ENCODE measurements around the gene IL3. TPM values are rescaled to one million over a fixed set of nuclear protein-coding genes. Genes with fewer than 3 reads are reported as not detected.

Gene IL3
- total RNA-seq, 1 donor from 2014 or later: 67.7 TPM

- peaks cover 33% of the 10 kb centered on the region for H3K27me3 Mint-ChIP-seq
- intact Hi-C loops (cut with micrococcal nuclease): loop anchor here (1.0 to 5.0 kb wide), 7 partner anchors 44 to 748 kb away; partner anchors contain the start of genes RAPGEF6 and SLC22A4
- no peaks in the 10 kb centered on the region for H3K9me3 Mint-ChIP-seq
- peaks cover 45% of the 10 kb centered on the region for H3K4me1 Mint-ChIP-seq
- H3K27ac Mint-ChIP-seq: peak overlapping the region; percentile 87
- H3K4me3 Mint-ChIP-seq: peak overlapping the region; percentile 49
- no peak for DNase-seq
- peaks cover 1% of the 10 kb centered on the region for H3K36me3 Mint-ChIP-seq (ENCODE audit: low read depth)
These were observed 39.7 kb upstream of the IL3 start for GRCh38 chr5:132020568-132021339.

GRCh38 chr5:132021654-132022053 lies 38.8 kb upstream of the IL3 start:
- no peak overlapping the region for H3K27ac Mint-ChIP-seq
- H3K36me3 Mint-ChIP-seq (ENCODE audit: low read depth): peaks cover 1% of the 10 kb centered on the region
- no peak for DNase-seq
- intact Hi-C loops (cut with micrococcal nuclease): loop anchor here (2.0 to 5.0 kb wide), 5 partner anchors 43 to 749 kb away; partner anchors contain the start of gene RAPGEF6
- H3K9me3 Mint-ChIP-seq: no peaks in the 10 kb centered on the region
- peaks cover 24% of the 10 kb centered on the region for H3K27me3 Mint-ChIP-seq
- H3K4me3 Mint-ChIP-seq: no peak overlapping the region
- H3K4me1 Mint-ChIP-seq: peaks cover 38% of the 10 kb centered on the region

- Mint-ChIP-seq H3K4me3 (peak overlapping the region; percentile 50), H3K27me3 (peaks cover 15% of the 10 kb centered on the region), H3K27ac (peak overlapping the region; percentile 82), H3K4me1 (peaks cover 29% of the 10 kb centered on the region), H3K9me3 (no peaks in the 10 kb centered on the region), H3K36me3 (ENCODE audit: low read depth) (peaks cover 1% of the 10 kb centered on the region)
- DNase-seq: peak; percentile 60
- intact Hi-C loops (cut with micrococcal nuclease): loop anchor here (5.0 kb wide), 2 partner anchors 615 to 750 kb away; no protein-coding TSS in a partner anchor
These were observed 37.7 kb upstream of the IL3 start for GRCh38 chr5:132022737-132023136.

- H3K27me3 Mint-ChIP-seq: peaks cover 13% of the 10 kb centered on the region
These were observed 37.0 kb upstream of the IL3 start for GRCh38 chr5:132023258-132024116.

GRCh38 chr5:132024117-132024435 lies 36.4 kb upstream of the IL3 start:
- H3K27ac Mint-ChIP-seq: no peak overlapping the region
- intact Hi-C loops (cut with micrococcal nuclease): loop anchor here (5.0 kb wide), 2 partner anchors 613 to 752 kb away; no protein-coding TSS in a partner anchor
- H3K4me1 Mint-ChIP-seq: peaks cover 25% of the 10 kb centered on the region
- H3K27me3 Mint-ChIP-seq: peaks cover 13% of the 10 kb centered on the region
- H3K36me3 Mint-ChIP-seq (ENCODE audit: low read depth): peaks cover 1% of the 10 kb centered on the region
- peak; percentile 53 for DNase-seq
- no peak overlapping the region for H3K4me3 Mint-ChIP-seq
- no peaks in the 10 kb centered on the region for H3K9me3 Mint-ChIP-seq

More at GRCh38 chr5:132023258-132024116, 37.0 kb upstream of the IL3 start:
- intact Hi-C loops (cut with micrococcal nuclease): loop anchor here (5.0 kb wide), 2 partner anchors 614 to 751 kb away; no protein-coding TSS in a partner anchor
- H3K4me3 Mint-ChIP-seq: peak overlapping the region; percentile 50
- H3K4me1 Mint-ChIP-seq: peaks cover 29% of the 10 kb centered on the region
- no peaks in the 10 kb centered on the region for H3K9me3 Mint-ChIP-seq
- H3K36me3 Mint-ChIP-seq (ENCODE audit: low read depth): peaks cover 1% of the 10 kb centered on the region
- H3K27ac Mint-ChIP-seq: peak overlapping the region; percentile 82
- DNase-seq: peak; percentile 57

- H3K27me3 Mint-ChIP-seq: peaks cover 19% of the 10 kb centered on the region
- H3K9me3 Mint-ChIP-seq: peaks cover 5% of the 10 kb centered on the region
- peaks cover 20% of the 10 kb centered on the region for H3K4me1 Mint-ChIP-seq
- no peak overlapping the region for H3K27ac Mint-ChIP-seq
- DNase-seq: peak; percentile 59
- peaks cover 1% of the 10 kb centered on the region for H3K36me3 Mint-ChIP-seq (ENCODE audit: low read depth)
- intact Hi-C loops (cut with micrococcal nuclease): loop anchor here (5.0 kb wide), 2 partner anchors 612 to 753 kb away; no protein-coding TSS in a partner anchor
- no peak overlapping the region for H3K4me3 Mint-ChIP-seq
These were observed 35.6 kb upstream of the IL3 start for GRCh38 chr5:132024789-132025402.

- peaks cover 24% of the 10 kb centered on the region for H3K27me3 Mint-ChIP-seq
- peaks cover 14% of the 10 kb centered on the region for H3K4me1 Mint-ChIP-seq
- no peak overlapping the region for H3K27ac Mint-ChIP-seq
- DNase-seq: peak; percentile 60
- peaks cover 11% of the 10 kb centered on the region for H3K9me3 Mint-ChIP-seq
- no peak overlapping the region for H3K4me3 Mint-ChIP-seq
- intact Hi-C loops (cut with micrococcal nuclease): no loop called here
- peaks cover 2% of the 10 kb centered on the region for H3K36me3 Mint-ChIP-seq (ENCODE audit: low read depth)
These were observed 35.0 kb upstream of the IL3 start for GRCh38 chr5:132025403-132025971.

- peak overlapping the region; percentile 41 for H3K4me3 Mint-ChIP-seq
- intact Hi-C loops (cut with micrococcal nuclease): no loop called here
- peaks cover 3% of the 10 kb centered on the region for H3K36me3 Mint-ChIP-seq (ENCODE audit: low read depth)
- H3K9me3 Mint-ChIP-seq: peaks cover 12% of the 10 kb centered on the region
- no peak overlapping the region for H3K27ac Mint-ChIP-seq
- H3K4me1 Mint-ChIP-seq: peaks cover 6% of the 10 kb centered on the region
- H3K27me3 Mint-ChIP-seq: peaks cover 25% of the 10 kb centered on the region
- DNase-seq: peak; percentile 84
These were observed 33.9 kb upstream of the IL3 start for GRCh38 chr5:132026516-132027008.

GRCh38 chr5:132027027-132027426 lies 33.4 kb upstream of the IL3 start:
- intact Hi-C loops (cut with micrococcal nuclease): no loop called here
- H3K36me3 Mint-ChIP-seq (ENCODE audit: low read depth): peaks cover 3% of the 10 kb centered on the region
- peak; percentile 67 for DNase-seq
- peaks cover 29% of the 10 kb centered on the region for H3K27me3 Mint-ChIP-seq
- peaks cover 12% of the 10 kb centered on the region for H3K9me3 Mint-ChIP-seq
- H3K27ac Mint-ChIP-seq: no peak overlapping the region
- peaks cover 7% of the 10 kb centered on the region for H3K4me1 Mint-ChIP-seq
- H3K4me3 Mint-ChIP-seq: peak overlapping the region; percentile 41

- no peak overlapping the region for H3K27ac Mint-ChIP-seq
- peaks cover 21% of the 10 kb centered on the region for H3K9me3 Mint-ChIP-seq
- H3K36me3 Mint-ChIP-seq (ENCODE audit: low read depth): peaks cover 5% of the 10 kb centered on the region
- H3K4me3 Mint-ChIP-seq: no peak overlapping the region
- no peak for DNase-seq
- H3K27me3 Mint-ChIP-seq: peaks cover 41% of the 10 kb centered on the region
- intact Hi-C loops (cut with micrococcal nuclease): no loop called here
- H3K4me1 Mint-ChIP-seq: peaks cover 9% of the 10 kb centered on the region
These were observed 30.7 kb upstream of the IL3 start for GRCh38 chr5:132029609-132030330.

GRCh38 chr5:132030610-132031009 lies 29.8 kb upstream of the IL3 start:
- DNase-seq: no peak
- Mint-ChIP-seq H3K36me3 (ENCODE audit: low read depth) (peaks cover 5% of the 10 kb centered on the region), H3K4me1 (peaks cover 9% of the 10 kb centered on the region), H3K27me3 (peaks cover 43% of the 10 kb centered on the region), H3K27ac (no peak overlapping the region), H3K4me3 (no peak overlapping the region), H3K9me3 (peaks cover 21% of the 10 kb centered on the region)
- intact Hi-C loops (cut with micrococcal nuclease): no loop called here

GRCh38 chr5:132032196-132032595 lies 28.3 kb upstream of the IL3 start:
- H3K27me3 Mint-ChIP-seq: peaks cover 51% of the 10 kb centered on the region
- H3K9me3 Mint-ChIP-seq: peaks cover 21% of the 10 kb centered on the region
- H3K4me1 Mint-ChIP-seq: peaks cover 10% of the 10 kb centered on the region

More at GRCh38 chr5:132032196-132032595, 28.3 kb upstream of the IL3 start:
- Mint-ChIP-seq H3K27ac (no peak overlapping the region), H3K4me3 (no peak overlapping the region), H3K36me3 (ENCODE audit: low read depth) (peaks cover 5% of the 10 kb centered on the region)
- no peak for DNase-seq
- intact Hi-C loops (cut with micrococcal nuclease): no loop called here

Data from activated CD4-positive, alpha-beta T cell treated with anti-CD3 and anti-CD28 coated beads, Interleukin-2, amount 10 ng/mL, durations not matched to agents 24 days and 14 days (primary cell).